Measurements from ENCODE around the gene WARS2.

Gene WARS2

DNA sequence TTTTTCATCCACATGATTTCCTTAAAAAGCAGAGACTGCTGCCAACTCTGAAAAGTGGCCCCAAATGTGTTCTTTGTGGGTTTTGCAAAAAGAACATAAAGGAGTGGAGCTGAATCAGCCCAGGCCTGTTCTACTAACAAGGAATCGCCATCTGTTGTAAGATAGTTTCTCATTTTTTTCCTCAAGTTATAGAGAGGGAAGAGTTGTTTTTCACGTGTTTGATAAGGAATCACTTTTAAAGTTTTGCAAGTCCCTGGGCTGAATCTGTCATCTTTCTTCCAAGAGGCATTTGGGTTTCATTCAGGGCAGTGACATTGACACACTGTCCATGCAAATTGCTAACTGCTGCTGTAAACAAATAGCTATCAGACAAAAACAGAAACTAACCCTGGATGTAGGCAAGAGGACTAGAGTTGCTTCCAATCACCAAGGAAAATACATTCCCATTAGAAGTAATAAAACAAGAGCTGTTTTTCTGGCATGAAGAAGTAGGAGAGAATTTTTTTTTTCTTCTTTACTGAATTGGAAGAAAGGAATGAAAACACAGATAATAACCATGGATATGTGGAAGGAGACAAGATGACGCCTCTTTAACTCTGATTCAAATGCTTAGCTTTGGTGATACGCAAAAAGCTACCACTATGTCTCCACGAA is 93.5 kb downstream of the WARS2 start:
- Histone ChIP-seq H3K27me3 (ENCODE audit: control insufficient read depth, insufficient read depth, low read length) (no peaks in the 10 kb centered on the region), H3K36me3 (ENCODE audit: control insufficient read depth, insufficient read depth, low read length) (no peaks in the 10 kb centered on the region), H3K4me1 (ENCODE audit: control insufficient read depth, insufficient read depth, low read length) (peaks cover 6% of the 10 kb centered on the region), H3K9me3 (ENCODE audit: control insufficient read depth, insufficient read depth, low read length) (no peaks in the 10 kb centered on the region), H3K9ac (ENCODE audit: low read depth, low read length) (no peak overlapping the region), H3K4me3 (ENCODE audit: low read depth, low read length) (no peak overlapping the region)

GRCh38 chr1:119046429-119046784 is 94.0 kb downstream of the WARS2 start:
- Histone ChIP-seq H3K9ac (ENCODE audit: low read depth, low read length) (no peak overlapping the region), H3K9me3 (ENCODE audit: control insufficient read depth, insufficient read depth, low read length) (no peaks in the 10 kb centered on the region), H3K4me3 (ENCODE audit: low read depth, low read length) (no peak overlapping the region), H3K27me3 (ENCODE audit: control insufficient read depth, insufficient read depth, low read length) (no peaks in the 10 kb centered on the region), H3K4me1 (ENCODE audit: control insufficient read depth, insufficient read depth, low read length) (peaks cover 6% of the 10 kb centered on the region), H3K36me3 (ENCODE audit: control insufficient read depth, insufficient read depth, low read length) (no peaks in the 10 kb centered on the region)

GRCh38 chr1:119045096-119045746 is 95.2 kb downstream of the WARS2 start:
- Histone ChIP-seq H3K9me3 (ENCODE audit: control insufficient read depth, insufficient read depth, low read length) (no peaks in the 10 kb centered on the region), H3K4me1 (ENCODE audit: control insufficient read depth, insufficient read depth, low read length) (peaks cover 6% of the 10 kb centered on the region), H3K4me3 (ENCODE audit: low read depth, low read length) (no peak overlapping the region), H3K9ac (ENCODE audit: low read depth, low read length) (no peak overlapping the region), H3K27me3 (ENCODE audit: control insufficient read depth, insufficient read depth, low read length) (no peaks in the 10 kb centered on the region), H3K36me3 (ENCODE audit: control insufficient read depth, insufficient read depth, low read length) (no peaks in the 10 kb centered on the region)

GRCh38 chr1:119040906-119041305 is 99.5 kb downstream of the WARS2 start:
- H3K27me3 ChIP-seq (ENCODE audit: control insufficient read depth, insufficient read depth, low read length): no peaks in the 10 kb centered on the region
- no peaks in the 10 kb centered on the region for H3K9me3 ChIP-seq (ENCODE audit: control insufficient read depth, insufficient read depth, low read length)
- H3K9ac ChIP-seq (ENCODE audit: low read depth, low read length): no peak overlapping the region
- H3K36me3 ChIP-seq (ENCODE audit: control insufficient read depth, insufficient read depth, low read length): no peaks in the 10 kb centered on the region
- no peak overlapping the region for H3K4me3 ChIP-seq (ENCODE audit: low read depth, low read length)
- peaks cover 6% of the 10 kb centered on the region for H3K4me1 ChIP-seq (ENCODE audit: control insufficient read depth, insufficient read depth, low read length)

DNA sequence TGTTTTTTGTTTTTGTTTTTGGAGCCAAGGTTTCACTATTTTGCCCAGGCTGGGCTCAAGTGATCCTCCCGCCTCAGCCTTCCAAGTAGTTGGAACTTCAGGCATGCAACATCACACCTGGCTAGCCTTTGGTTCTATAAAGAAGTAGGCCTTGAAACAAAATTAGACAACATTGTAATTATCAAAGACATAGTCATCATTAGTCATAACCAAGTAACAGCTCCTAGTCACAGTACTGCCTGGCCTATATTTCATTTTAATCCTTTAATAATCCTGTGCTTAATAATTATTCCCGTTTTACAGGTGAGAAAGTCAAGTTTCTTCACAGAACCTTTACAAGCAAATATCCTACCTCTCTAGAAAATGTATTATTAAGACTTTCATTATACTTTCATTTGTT is 100.0 kb downstream of the WARS2 start:
- peaks cover 6% of the 10 kb centered on the region for H3K4me1 ChIP-seq (ENCODE audit: control insufficient read depth, insufficient read depth, low read length)
- no peaks in the 10 kb centered on the region for H3K9me3 ChIP-seq (ENCODE audit: control insufficient read depth, insufficient read depth, low read length)
- no peak overlapping the region for H3K9ac ChIP-seq (ENCODE audit: low read depth, low read length)
- no peaks in the 10 kb centered on the region for H3K27me3 ChIP-seq (ENCODE audit: control insufficient read depth, insufficient read depth, low read length)
- no peaks in the 10 kb centered on the region for H3K36me3 ChIP-seq (ENCODE audit: control insufficient read depth, insufficient read depth, low read length)
- H3K4me3 ChIP-seq (ENCODE audit: low read depth, low read length): no peak overlapping the region

- Histone ChIP-seq H3K4me3 (ENCODE audit: low read depth, low read length) (no peak overlapping the region), H3K36me3 (ENCODE audit: control insufficient read depth, insufficient read depth, low read length) (no peaks in the 10 kb centered on the region)
Measured at GRCh38 chr1:119038363-119038762, 102.1 kb downstream of the WARS2 start.

DNA sequence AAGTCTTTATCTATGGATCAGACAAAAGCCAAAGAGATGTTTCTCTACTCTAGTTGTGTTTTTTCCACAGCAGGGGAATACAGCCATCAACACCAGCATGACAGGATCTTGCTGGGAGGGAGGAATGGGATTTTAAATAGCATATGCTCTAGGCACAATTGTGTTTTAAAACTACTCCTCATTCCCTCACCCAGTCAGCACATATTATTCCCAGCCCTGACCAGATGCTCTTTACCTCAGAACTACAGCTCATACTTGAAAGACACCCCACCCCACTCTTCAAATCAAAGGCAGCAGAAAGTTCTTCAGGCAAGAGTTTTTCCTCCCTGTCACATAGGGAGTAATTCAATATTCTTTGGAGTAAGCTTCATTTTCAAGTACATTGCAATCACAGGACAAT is 106.1 kb downstream of the WARS2 start:
- Histone ChIP-seq H3K9ac (ENCODE audit: low read depth, low read length) (no peak overlapping the region), H3K27me3 (ENCODE audit: control insufficient read depth, insufficient read depth, low read length) (no peaks in the 10 kb centered on the region), H3K4me1 (ENCODE audit: control insufficient read depth, insufficient read depth, low read length) (no peaks in the 10 kb centered on the region), H3K9me3 (ENCODE audit: control insufficient read depth, insufficient read depth, low read length) (no peaks in the 10 kb centered on the region), H3K4me3 (ENCODE audit: low read depth, low read length) (no peak overlapping the region), H3K36me3 (ENCODE audit: control insufficient read depth, insufficient read depth, low read length) (no peaks in the 10 kb centered on the region)

More at GRCh38 chr1:119038363-119038762, 102.1 kb downstream of the WARS2 start:
- Histone ChIP-seq H3K9ac (ENCODE audit: low read depth, low read length) (no peak overlapping the region), H3K9me3 (ENCODE audit: control insufficient read depth, insufficient read depth, low read length) (no peaks in the 10 kb centered on the region), H3K27me3 (ENCODE audit: control insufficient read depth, insufficient read depth, low read length) (no peaks in the 10 kb centered on the region), H3K4me1 (ENCODE audit: control insufficient read depth, insufficient read depth, low read length) (peaks cover 6% of the 10 kb centered on the region)

DNA sequence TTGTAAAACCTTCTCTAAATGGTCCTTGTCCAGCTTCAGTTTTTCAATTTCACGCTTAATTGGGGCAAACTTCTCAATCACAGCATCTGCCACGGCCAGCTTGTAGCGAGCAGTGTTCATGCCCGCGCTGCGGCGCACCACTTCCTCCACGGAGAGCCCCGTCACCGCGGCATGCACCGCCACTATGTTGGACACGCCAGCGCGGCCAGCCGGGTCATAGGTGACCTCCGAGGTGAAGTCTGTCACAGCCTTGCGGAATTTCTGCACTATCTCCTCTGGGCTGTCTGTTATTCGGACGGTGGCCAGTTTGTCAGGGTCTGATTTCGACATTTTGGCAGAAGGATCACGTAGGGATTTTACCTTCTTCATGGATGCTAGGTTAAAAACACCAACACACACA is 107.5 kb downstream of the WARS2 start:
- no peak overlapping the region for H3K9ac ChIP-seq (ENCODE audit: low read depth, low read length)
- no peaks in the 10 kb centered on the region for H3K36me3 ChIP-seq (ENCODE audit: control insufficient read depth, insufficient read depth, low read length)
- no peaks in the 10 kb centered on the region for H3K9me3 ChIP-seq (ENCODE audit: control insufficient read depth, insufficient read depth, low read length)
- H3K27me3 ChIP-seq (ENCODE audit: control insufficient read depth, insufficient read depth, low read length): no peaks in the 10 kb centered on the region
- H3K4me3 ChIP-seq (ENCODE audit: low read depth, low read length): no peak overlapping the region
- no peaks in the 10 kb centered on the region for H3K4me1 ChIP-seq (ENCODE audit: control insufficient read depth, insufficient read depth, low read length)

- Histone ChIP-seq H3K27me3 (ENCODE audit: control insufficient read depth, insufficient read depth, low read length) (no peaks in the 10 kb centered on the region), H3K4me1 (ENCODE audit: control insufficient read depth, insufficient read depth, low read length) (no peaks in the 10 kb centered on the region), H3K9ac (ENCODE audit: low read depth, low read length) (no peak overlapping the region), H3K36me3 (ENCODE audit: control insufficient read depth, insufficient read depth, low read length) (no peaks in the 10 kb centered on the region), H3K9me3 (ENCODE audit: control insufficient read depth, insufficient read depth, low read length) (no peaks in the 10 kb centered on the region), H3K4me3 (ENCODE audit: low read depth, low read length) (no peak overlapping the region)
Measured at GRCh38 chr1:119027759-119028158, 112.7 kb downstream of the WARS2 start.

- H3K27me3 ChIP-seq (ENCODE audit: control insufficient read depth, insufficient read depth, low read length): no peaks in the 10 kb centered on the region
- H3K4me3 ChIP-seq (ENCODE audit: low read depth, low read length): no peak overlapping the region
- no peaks in the 10 kb centered on the region for H3K4me1 ChIP-seq (ENCODE audit: control insufficient read depth, insufficient read depth, low read length)
- H3K9ac ChIP-seq (ENCODE audit: low read depth, low read length): no peak overlapping the region
- H3K36me3 ChIP-seq (ENCODE audit: control insufficient read depth, insufficient read depth, low read length): no peaks in the 10 kb centered on the region
- no peaks in the 10 kb centered on the region for H3K9me3 ChIP-seq (ENCODE audit: control insufficient read depth, insufficient read depth, low read length)
Measured at GRCh38 chr1:119026956-119027355, 113.5 kb downstream of the WARS2 start.

DNA sequence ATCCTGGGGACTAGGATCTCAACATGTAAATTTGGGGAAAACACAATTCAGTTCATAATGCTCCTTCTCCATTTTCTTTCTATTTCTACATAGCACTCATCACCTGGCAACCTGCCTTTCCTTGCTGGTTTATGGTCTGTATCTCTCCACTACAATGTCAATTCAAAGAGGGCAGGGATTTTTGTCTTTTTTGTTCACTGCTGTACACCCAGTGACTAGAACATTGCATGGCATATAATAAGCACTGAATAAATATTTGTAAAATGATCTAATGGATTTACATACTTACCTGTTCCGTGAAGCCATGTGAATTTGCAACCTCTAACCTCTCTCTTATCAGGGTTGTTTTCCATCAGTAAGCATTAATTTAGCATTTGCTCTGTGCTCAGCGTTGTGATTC is 124.9 kb downstream of the WARS2 start:
- Histone ChIP-seq H3K9me3 (ENCODE audit: control insufficient read depth, insufficient read depth, low read length) (no peaks in the 10 kb centered on the region), H3K36me3 (ENCODE audit: control insufficient read depth, insufficient read depth, low read length) (no peaks in the 10 kb centered on the region), H3K27me3 (ENCODE audit: control insufficient read depth, insufficient read depth, low read length) (peaks cover 18% of the 10 kb centered on the region), H3K4me1 (ENCODE audit: control insufficient read depth, insufficient read depth, low read length) (no peaks in the 10 kb centered on the region), H3K4me3 (ENCODE audit: low read depth, low read length) (no peak overlapping the region), H3K9ac (ENCODE audit: low read depth, low read length) (no peak overlapping the region)

GRCh38 chr1:119012383-119012782 is 128.1 kb downstream of the WARS2 start:
- H3K27me3 ChIP-seq (ENCODE audit: control insufficient read depth, insufficient read depth, low read length): peaks cover 49% of the 10 kb centered on the region
- H3K9me3 ChIP-seq (ENCODE audit: control insufficient read depth, insufficient read depth, low read length): no peaks in the 10 kb centered on the region

More at GRCh38 chr1:119012383-119012782, 128.1 kb downstream of the WARS2 start:
- Histone ChIP-seq H3K36me3 (ENCODE audit: control insufficient read depth, insufficient read depth, low read length) (no peaks in the 10 kb centered on the region), H3K9ac (ENCODE audit: low read depth, low read length) (no peak overlapping the region), H3K4me1 (ENCODE audit: control insufficient read depth, insufficient read depth, low read length) (no peaks in the 10 kb centered on the region), H3K4me3 (ENCODE audit: low read depth, low read length) (no peak overlapping the region)

Data from iPS-15b (cell line).